GM19395 (cell line): Measurements from ENCODE around the gene CNIH1.

Experiments
- ATAC-seq: cut with Tn5 transposase; IDR thresholded peaks from one replicate; pipeline ENCODE4 v1.9.1; 2021; ENCODE audit warnings: mild to moderate bottlenecking, moderate library complexity; ENCODE audit not compliant: unreplicated experiment

Gene CNIH1

GRCh38 chr14:54440873-54441868 is at the start of gene CNIH1:
CNIH1 (minus strand) TSS chr14:54441374; CDS start chr14:54441327, 47 bp downstream.
- ATAC-seq = peak; percentile 96

GRCh38 chr14:54490445-54491175 is 49.4 kb upstream of the CNIH1 start:
- no peak for ATAC-seq

GRCh38 chr14:54489731-54490444 is 48.7 kb upstream of the CNIH1 start:
- ATAC-seq = no peak

GRCh38 chr14:54489318-54489683 is 48.1 kb upstream of the CNIH1 start:
- ATAC-seq = peak; percentile 37

GRCh38 chr14:54488646-54489317 is 47.6 kb upstream of the CNIH1 start, which contains the start of gene GMFB:
GMFB (minus strand) TSS chr14:54488980; CDS start chr14:54488927, 53 bp downstream.
- ATAC-seq = peak; percentile 90

DNA sequence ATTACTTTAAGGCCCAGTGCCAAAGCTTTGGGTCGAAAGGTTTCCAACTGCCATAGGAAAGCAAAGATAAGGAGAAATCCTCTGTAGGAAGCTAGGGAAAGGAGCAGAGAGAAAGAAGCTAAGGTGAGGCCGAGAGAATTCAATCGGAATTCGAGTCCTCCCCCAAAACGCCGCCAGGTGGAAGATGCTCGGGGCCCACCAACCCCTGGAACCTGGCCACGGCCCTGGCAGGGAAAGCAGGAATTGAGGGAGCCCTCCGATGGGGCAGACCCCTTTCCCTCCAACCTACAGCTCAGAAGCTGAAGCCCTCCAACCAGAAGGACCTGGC is 47.1 kb upstream of the CNIH1 start:
- peak; percentile 27 for ATAC-seq

DNA sequence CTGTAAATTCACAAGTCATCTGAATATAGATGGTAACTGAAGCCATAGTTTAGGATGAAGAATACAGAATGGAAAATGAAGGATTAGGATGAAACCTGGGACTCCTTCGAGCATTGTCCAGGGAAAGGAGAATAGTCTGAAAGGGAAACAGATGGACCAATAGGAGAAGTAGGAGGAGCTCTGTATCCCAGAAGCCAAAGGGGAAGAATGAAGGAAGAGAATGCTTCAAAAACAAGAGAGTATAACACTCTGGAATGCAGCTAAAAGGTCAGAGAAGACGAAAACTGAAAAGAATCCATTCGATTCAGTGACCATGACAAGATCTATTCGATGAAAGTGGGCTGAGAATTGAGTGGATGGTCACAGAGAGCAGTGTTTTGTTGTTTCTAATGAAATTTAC is 46.6 kb upstream of the CNIH1 start:
- ATAC-seq = no peak

- ATAC-seq = no peak
These were observed 45.5 kb upstream of the CNIH1 start for GRCh38 chr14:54486685-54487084.

DNA sequence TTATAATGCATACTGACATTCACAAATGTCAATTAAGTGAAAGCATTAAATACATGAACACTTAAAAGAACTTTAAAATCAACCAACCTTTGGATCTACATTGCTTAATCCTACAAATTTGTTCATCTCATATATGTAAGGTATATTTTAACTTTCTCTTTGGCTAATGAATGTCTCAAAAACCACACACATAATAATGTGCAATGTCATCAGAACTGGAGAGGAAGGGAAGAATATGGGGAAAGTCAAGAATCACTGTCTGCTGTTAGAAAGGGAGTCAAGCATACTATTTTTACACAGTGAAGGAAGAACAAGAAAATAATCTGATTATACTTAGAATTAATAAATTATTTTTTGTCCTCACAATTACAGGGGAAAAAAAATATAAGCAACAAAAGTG is 42.7 kb upstream of the CNIH1 start:
- ATAC-seq = no peak

DNA sequence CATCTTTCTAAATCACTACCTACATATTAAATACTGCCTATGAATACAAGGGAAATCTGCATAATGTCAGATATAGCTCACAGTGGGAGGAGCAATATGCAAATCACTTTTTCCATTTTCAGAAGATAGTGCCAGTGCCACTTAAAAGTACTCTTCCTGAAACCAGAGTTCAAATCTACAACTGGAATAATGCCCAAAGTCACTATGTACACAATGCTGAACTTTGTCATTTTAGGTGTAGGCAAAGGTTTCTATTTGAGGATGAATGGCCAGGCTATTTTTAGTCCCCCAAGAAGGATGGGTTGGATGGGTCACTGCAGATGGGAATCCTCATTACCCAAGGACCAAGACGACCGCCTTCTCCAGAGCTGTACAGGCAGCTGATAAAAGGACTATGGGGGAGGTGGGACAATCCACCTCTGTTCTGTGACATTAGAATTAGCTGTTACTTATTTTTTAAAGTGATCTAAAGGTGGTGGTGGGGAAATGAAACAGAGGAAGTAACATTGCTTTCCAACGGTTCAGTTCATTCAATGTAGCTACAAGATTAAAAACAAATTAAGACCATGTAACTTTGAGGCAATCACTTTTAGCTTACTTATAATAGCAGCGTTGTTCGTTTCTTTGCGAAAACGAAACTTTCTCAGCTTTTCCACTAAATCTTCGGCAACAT is 42.0 kb upstream of the CNIH1 start:
- no peak for ATAC-seq

DNA sequence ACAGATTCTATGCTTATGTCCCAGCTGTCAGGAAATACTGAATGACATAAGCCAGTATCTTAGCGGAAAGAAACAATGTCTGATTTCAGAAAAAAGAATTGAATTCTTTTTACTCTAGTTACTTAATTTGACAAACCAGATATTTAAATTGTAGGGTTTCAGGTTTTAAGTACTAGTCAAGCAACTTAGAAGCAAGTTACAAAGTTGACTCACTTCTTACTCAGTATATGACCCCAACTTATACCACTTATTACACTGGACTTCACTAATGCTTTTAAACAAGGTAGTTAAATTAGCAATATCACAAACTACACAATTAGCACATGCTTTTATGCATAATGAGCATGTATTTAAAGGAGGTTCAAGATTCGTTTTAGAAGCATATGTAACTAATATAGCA is 40.5 kb upstream of the CNIH1 start:
- no peak for ATAC-seq

- no peak for ATAC-seq
These were observed 39.8 kb upstream of the CNIH1 start for GRCh38 chr14:54480830-54481562.

DNA sequence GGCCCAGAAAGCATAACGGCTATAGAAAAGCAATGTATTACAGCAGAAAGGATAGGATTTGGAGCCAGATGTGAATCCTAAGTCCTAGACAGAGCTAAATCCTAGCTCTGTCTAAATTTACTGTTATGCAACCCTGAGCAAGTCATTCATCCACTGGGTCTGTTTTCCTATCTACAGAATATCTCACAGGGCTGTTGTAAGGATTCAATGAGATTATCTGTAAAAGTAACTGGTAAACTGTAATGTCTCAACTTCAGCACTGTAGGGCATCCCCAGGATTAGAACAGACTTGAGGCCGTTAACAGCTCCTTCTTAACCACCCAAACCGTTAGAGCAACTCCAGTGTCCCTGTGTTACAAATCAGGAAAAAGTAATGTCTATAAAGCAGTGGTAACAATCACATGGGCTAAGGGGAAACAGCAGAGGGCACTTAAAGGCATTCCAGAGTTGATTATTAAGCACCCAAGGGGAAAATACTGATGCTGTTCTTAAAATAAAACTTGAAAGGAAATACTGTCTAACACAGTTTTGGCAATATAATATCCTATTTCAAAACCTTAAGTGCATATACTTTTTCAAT is 37.6 kb upstream of the CNIH1 start:
- ATAC-seq = no peak

GRCh38 chr14:54475911-54476310 is 34.7 kb upstream of the CNIH1 start:
- ATAC-seq = no peak

GRCh38 chr14:54475187-54475899 is 34.2 kb upstream of the CNIH1 start:
- no peak for ATAC-seq

GRCh38 chr14:54474232-54474793 is 33.1 kb upstream of the CNIH1 start:
- no peak for ATAC-seq

DNA sequence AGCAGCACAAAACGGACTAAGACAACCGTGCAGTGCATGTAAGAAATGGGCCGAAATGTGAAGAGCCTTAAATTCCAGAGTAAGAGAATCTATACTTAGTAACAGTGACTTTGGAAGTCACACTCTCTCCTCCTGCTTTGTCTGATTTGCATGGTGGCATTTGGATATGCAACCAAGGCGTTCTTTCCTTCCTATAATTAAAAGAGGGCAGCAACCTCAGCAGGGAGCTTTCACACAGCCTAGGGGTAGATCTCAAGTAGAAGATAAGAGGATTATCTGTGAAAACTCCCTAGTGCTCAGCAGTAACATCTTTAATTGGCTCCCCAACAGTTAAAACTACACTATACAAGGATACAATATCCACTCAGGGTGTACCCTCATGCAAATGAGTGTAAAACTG is 31.1 kb upstream of the CNIH1 start:
- ATAC-seq = no peak

- ATAC-seq = no peak
These were observed 30.5 kb upstream of the CNIH1 start for GRCh38 chr14:54471641-54472040.
